Globus pallidus (tissue), 1 donor: ENCODE data around the gene TAF1D.
A peak's percentile ranks its signal among the peaks of the same experiment; 100 is the strongest.
"Not testable (repeated sequence)": the region's sequence is repeated elsewhere in the genome, so short reads cannot be mapped to it uniquely, and the experiment has no call there.

Source experiments
- DNase-seq: peaks from one replicate; pipeline ENCODE4 v3.0.0-alpha.2; 2015; ENCODE audit warnings: low spot score

TAF1D gene

GRCh38 chr11:93741094-93741881, at the start of gene TAF1D, which contains the start of gene C11orf54:
TSS of gene TAF1D (minus strand) at chr11:93741495. CDS start at chr11:93739304, 2,191 bp downstream.
TSS of gene C11orf54 (plus strand) at chr11:93741672. CDS start at chr11:93747394, 5,722 bp downstream.
- DNase-seq: peak; percentile 96

GRCh38 chr11:93784935-93785360, 43.7 kb upstream of the TAF1D start:
- no peak for DNase-seq

GRCh38 chr11:93784145-93784934, 43.0 kb upstream of the TAF1D start, which contains the start of gene MED17:
TSS of gene MED17 (plus strand) at chr11:93784282. CDS start at chr11:93784514, 232 bp downstream.
- DNase-seq: peak; percentile 96

- no peak for DNase-seq
Measured at GRCh38 chr11:93783765-93784144, 42.5 kb upstream of the TAF1D start.

GRCh38 chr11:93783362-93783761, 42.1 kb upstream of the TAF1D start:
- DNase-seq: peak; percentile 2

- DNase-seq: no peak
Measured at GRCh38 chr11:93775289-93775688, 34.0 kb upstream of the TAF1D start.

GRCh38 chr11:93774560-93774959, 33.3 kb upstream of the TAF1D start:
- DNase-seq: not testable (repeated sequence)

GRCh38 chr11:93773601-93774200, 32.4 kb upstream of the TAF1D start:
- DNase-seq: no peak

GRCh38 chr11:93773045-93773477, 31.8 kb upstream of the TAF1D start:
- no peak for DNase-seq

GRCh38 chr11:93772123-93772522, 30.8 kb upstream of the TAF1D start:
- DNase-seq: no peak

GRCh38 chr11:93770160-93770559, 28.9 kb upstream of the TAF1D start:
- DNase-seq: no peak

GRCh38 chr11:93767018-93767417, 25.7 kb upstream of the TAF1D start:
- no peak for DNase-seq

- DNase-seq: no peak
Measured at GRCh38 chr11:93766504-93766903, 25.2 kb upstream of the TAF1D start.

GRCh38 chr11:93765551-93765950, 24.3 kb upstream of the TAF1D start:
- no peak for DNase-seq

- DNase-seq: no peak
Measured at GRCh38 chr11:93761910-93762309, 20.6 kb upstream of the TAF1D start.

- DNase-seq: not testable (repeated sequence)
Measured at GRCh38 chr11:93759123-93759522, 17.8 kb upstream of the TAF1D start.

- DNase-seq: no peak
Measured at GRCh38 chr11:93757924-93758865, 16.9 kb upstream of the TAF1D start.

GRCh38 chr11:93757301-93757700, 16.0 kb upstream of the TAF1D start:
- no peak for DNase-seq

- DNase-seq: no peak
Measured at GRCh38 chr11:93756748-93757147, 15.5 kb upstream of the TAF1D start.

GRCh38 chr11:93753241-93753640, 11.9 kb upstream of the TAF1D start:
- DNase-seq: no peak

GRCh38 chr11:93751001-93751400, 9.7 kb upstream of the TAF1D start:
- no peak for DNase-seq
